ENCODE measurements around the gene PMS1. TPM values are rescaled to one million over a fixed set of nuclear protein-coding genes. Genes with fewer than 3 reads are reported as not detected.
"Not testable (repeated sequence)": the region's sequence is repeated elsewhere in the genome, so short reads cannot be mapped to it uniquely, and the experiment has no call there.

PMS1 gene
- total RNA-seq, 1 donor from 2014 or later: 28.4 TPM

- DNase-seq (ENCODE audit: low read depth): no peak
These were observed 34.2 kb downstream of the PMS1 start for GRCh38 chr2:189818249-189819038.

- DNase-seq (ENCODE audit: low read depth): no peak
These were observed 35.1 kb downstream of the PMS1 start for GRCh38 chr2:189819297-189819704.

- no peak for DNase-seq (ENCODE audit: low read depth)
These were observed 37.9 kb downstream of the PMS1 start for GRCh38 chr2:189821953-189822748.

- peak; percentile 11 for DNase-seq (ENCODE audit: low read depth)
These were observed 40.6 kb downstream of the PMS1 start for GRCh38 chr2:189824694-189825396.

GRCh38 chr2:189826039-189826438 is 41.8 kb downstream of the PMS1 start:
- no peak for DNase-seq (ENCODE audit: low read depth)

GRCh38 chr2:189829102-189829833 is 45.0 kb downstream of the PMS1 start:
- no peak for DNase-seq (ENCODE audit: low read depth)

- DNase-seq (ENCODE audit: low read depth): no peak
These were observed 46.3 kb downstream of the PMS1 start for GRCh38 chr2:189830510-189830909.

GRCh38 chr2:189834059-189834458 is 49.8 kb downstream of the PMS1 start:
- DNase-seq (ENCODE audit: low read depth): no peak

GRCh38 chr2:189834642-189835041 is 50.4 kb downstream of the PMS1 start:
- not testable (repeated sequence) for DNase-seq (ENCODE audit: low read depth)

GRCh38 chr2:189835855-189836558 is 51.8 kb downstream of the PMS1 start:
- no peak for DNase-seq (ENCODE audit: low read depth)

- peak; percentile 79 for DNase-seq (ENCODE audit: low read depth)
These were observed 52.4 kb downstream of the PMS1 start for GRCh38 chr2:189836644-189837043.

GRCh38 chr2:189837326-189837725 is 53.1 kb downstream of the PMS1 start:
- no peak for DNase-seq (ENCODE audit: low read depth)

GRCh38 chr2:189841019-189841418 is 56.8 kb downstream of the PMS1 start:
- no peak for DNase-seq (ENCODE audit: low read depth)

- DNase-seq (ENCODE audit: low read depth): no peak
These were observed 64.0 kb downstream of the PMS1 start for GRCh38 chr2:189848276-189848675.

GRCh38 chr2:189849550-189849949 is 65.3 kb downstream of the PMS1 start:
- DNase-seq (ENCODE audit: low read depth): no peak

- DNase-seq (ENCODE audit: low read depth): no peak
These were observed 67.0 kb downstream of the PMS1 start for GRCh38 chr2:189851174-189851826.

- DNase-seq (ENCODE audit: low read depth): no peak
These were observed 69.9 kb downstream of the PMS1 start for GRCh38 chr2:189854187-189854586.

- DNase-seq (ENCODE audit: low read depth): no peak
These were observed 70.7 kb downstream of the PMS1 start for GRCh38 chr2:189854940-189855339.

- DNase-seq (ENCODE audit: low read depth): no peak
These were observed 74.0 kb downstream of the PMS1 start for GRCh38 chr2:189858291-189858690.

- no peak for DNase-seq (ENCODE audit: low read depth)
These were observed 75.9 kb downstream of the PMS1 start for GRCh38 chr2:189860161-189860560.

GRCh38 chr2:189862751-189863150 is 78.5 kb downstream of the PMS1 start:
- no peak for DNase-seq (ENCODE audit: low read depth)
